ENCODE data around the gene FASN.
A peak's percentile ranks its signal among the peaks of the same experiment; 100 is the strongest.

FASN gene

GRCh38 chr17:82101301-82101715 is 3.3 kb upstream of the FASN start:
- DNase-seq (ENCODE audit: low spot score): no peak

- DNase-seq (ENCODE audit: low spot score): no peak
Measured at GRCh38 chr17:82100502-82101298, 2.7 kb upstream of the FASN start.

- DNase-seq (ENCODE audit: low spot score): peak; percentile 48
Measured at GRCh38 chr17:82098939-82099763, 1.1 kb upstream of the FASN start.

GRCh38 chr17:82097919-82098168 is 192 bp downstream of the FASN start:
- DNase-seq (ENCODE audit: low spot score): no peak

GRCh38 chr17:82097184-82097918 is 685 bp downstream of the FASN start:
- DNase-seq (ENCODE audit: low spot score): peak; percentile 56

- no peak for DNase-seq (ENCODE audit: low spot score)
Measured at GRCh38 chr17:82096709-82097183, 1.3 kb downstream of the FASN start.

GRCh38 chr17:82095777-82096708 is 2.0 kb downstream of the FASN start:
- DNase-seq (ENCODE audit: low spot score): peak; percentile 44

GRCh38 chr17:82094931-82095776 is 2.9 kb downstream of the FASN start:
- no peak for DNase-seq (ENCODE audit: low spot score)

GRCh38 chr17:82092995-82093751 is 4.9 kb downstream of the FASN start:
- no peak for DNase-seq (ENCODE audit: low spot score)

- DNase-seq (ENCODE audit: low spot score): no peak
Measured at GRCh38 chr17:82092628-82092994, 5.4 kb downstream of the FASN start.

- DNase-seq (ENCODE audit: low spot score): no peak
Measured at GRCh38 chr17:82092094-82092586, 5.9 kb downstream of the FASN start.

GRCh38 chr17:82091264-82092066 is 6.6 kb downstream of the FASN start:
- no peak for DNase-seq (ENCODE audit: low spot score)

GRCh38 chr17:82090549-82091263 is 7.3 kb downstream of the FASN start:
- no peak for DNase-seq (ENCODE audit: low spot score)

- DNase-seq (ENCODE audit: low spot score): no peak
Measured at GRCh38 chr17:82089723-82090548, 8.1 kb downstream of the FASN start.

GRCh38 chr17:82088838-82089722 is 9.0 kb downstream of the FASN start:
- no peak for DNase-seq (ENCODE audit: low spot score)

Measured in RKO (cell line).